Immature natural killer cell (primary cell): Measurements from ENCODE around the gene CDK7. TPM values are rescaled to one million over a fixed set of nuclear protein-coding genes. Genes with fewer than 3 reads are reported as not detected.
A peak's percentile ranks its signal among the peaks of the same experiment; 100 is the strongest.

Source experiments
- DNase-seq, 3 donors: peaks; one replicate each; pipeline ENCODE4 v3.0.0; 2022; ENCODE audit warnings: mixed read lengths in 1 of 3
- H3K27ac Mint-ChIP-seq, 6 donors: one replicate each; pipeline ENCODE4 v1.8.0; 2020; ENCODE audit warnings: mixed read lengths in 6 of 6, mild to moderate bottlenecking in 5 of 6, inconsistent platforms in 4 of 6, moderate library complexity in 3 of 6
- H3K27me3 Mint-ChIP-seq, 3 donors: one replicate each; pipeline ENCODE4 v1.8.0; 2020 to 2021; ENCODE audit warnings: low read depth in 3 of 3, mild to moderate bottlenecking in 3 of 3, mixed read lengths in 3 of 3, moderate library complexity in 3 of 3, inconsistent platforms in 1 of 3
- H3K36me3 Mint-ChIP-seq, 3 donors: one replicate each; pipeline ENCODE4 v1.8.0; 2020; ENCODE audit warnings: mixed read lengths in 3 of 3, inconsistent platforms in 2 of 3, mild to moderate bottlenecking in 2 of 3
- H3K4me1 Mint-ChIP-seq, 2 donors: one replicate each; pipeline ENCODE4 v1.8.0; 2020; ENCODE audit warnings: inconsistent platforms in 2 of 2, mild to moderate bottlenecking in 2 of 2, mixed read lengths in 2 of 2, moderate library complexity in 1 of 2
- H3K4me3 Mint-ChIP-seq, 5 donors: one replicate each; pipeline ENCODE4 v1.8.0; 2020; ENCODE audit warnings: mild to moderate bottlenecking in 5 of 5, mixed read lengths in 5 of 5, inconsistent platforms in 3 of 5, moderate library complexity in 3 of 5
- H3K9me3 Mint-ChIP-seq, 6 donors: one replicate each; pipeline ENCODE4 v1.8.0; 2020; ENCODE audit warnings: mild to moderate bottlenecking in 6 of 6, mixed read lengths in 6 of 6, inconsistent platforms in 4 of 6, moderate library complexity in 3 of 6
- polyA plus RNA-seq, 3 donors: library from polyadenylated mRNA; unstranded; fragments of 300-500 nt; fragmentation: Illumina TruSeq; gene quantifications; one replicate each; pipeline ENCODE4 v1.2.3, GENCODE V29; 2021

CDK7 gene
- polyA plus RNA-seq, 3 donors from 2014 or later, result 22.4 to 28.2 (median 24.3) TPM

GRCh38 chr5:69285448-69286116 is 50.9 kb downstream of the CDK7 start:
- Mint-ChIP-seq H3K27me3 (no peaks in the 10 kb centered on the region), H3K36me3 (peaks cover 0 to 16% (median 14%) of the 10 kb centered on the region in 3 donors), H3K9me3 (no peaks in the 10 kb centered on the region), H3K4me1 (no peaks in the 10 kb centered on the region), H3K4me3 (no peak overlapping the region), H3K27ac (no peak overlapping the region)
- no peak for DNase-seq

GRCh38 chr5:69288069-69288468 is 53.4 kb downstream of the CDK7 start:
- no peak overlapping the region for H3K4me3 Mint-ChIP-seq
- H3K4me1 Mint-ChIP-seq, result no peaks in the 10 kb centered on the region
- no peak overlapping the region for H3K27ac Mint-ChIP-seq
- H3K36me3 Mint-ChIP-seq, result peaks cover 0 to 20% (median 19%) of the 10 kb centered on the region in 3 donors
- no peaks in the 10 kb centered on the region for H3K9me3 Mint-ChIP-seq
- DNase-seq, result no peak
- no peaks in the 10 kb centered on the region for H3K27me3 Mint-ChIP-seq

GRCh38 chr5:69288688-69289087 is 54.0 kb downstream of the CDK7 start:
- H3K9me3 Mint-ChIP-seq, result no peaks in the 10 kb centered on the region
- H3K27me3 Mint-ChIP-seq, result no peaks in the 10 kb centered on the region
- H3K36me3 Mint-ChIP-seq, result peaks cover 0 to 20% (median 19%) of the 10 kb centered on the region in 3 donors
- H3K4me3 Mint-ChIP-seq, result no peak overlapping the region
- no peak for DNase-seq
- no peaks in the 10 kb centered on the region for H3K4me1 Mint-ChIP-seq
- no peak overlapping the region for H3K27ac Mint-ChIP-seq

- no peaks in the 10 kb centered on the region for H3K4me1 Mint-ChIP-seq
- peaks cover 4 to 20% (median 11%) of the 10 kb centered on the region in 3 donors for H3K36me3 Mint-ChIP-seq
- no peak overlapping the region for H3K27ac Mint-ChIP-seq
- no peaks in the 10 kb centered on the region for H3K27me3 Mint-ChIP-seq
- no peak for DNase-seq
- no peaks in the 10 kb centered on the region for H3K9me3 Mint-ChIP-seq
- no peak overlapping the region for H3K4me3 Mint-ChIP-seq
Observed at GRCh38 chr5:69292306-69292705, 57.6 kb downstream of the CDK7 start.

- DNase-seq, result no peak
- peaks cover 9 to 20% (median 15%) of the 10 kb centered on the region in 3 donors for H3K36me3 Mint-ChIP-seq
- no peaks in the 10 kb centered on the region for H3K27me3 Mint-ChIP-seq
- no peak overlapping the region for H3K4me3 Mint-ChIP-seq
- H3K27ac Mint-ChIP-seq, result no peak overlapping the region
- no peaks in the 10 kb centered on the region for H3K9me3 Mint-ChIP-seq
- H3K4me1 Mint-ChIP-seq, result no peaks in the 10 kb centered on the region
Observed at GRCh38 chr5:69293882-69294281, 59.2 kb downstream of the CDK7 start.

- Mint-ChIP-seq H3K27me3 (no peaks in the 10 kb centered on the region), H3K4me3 (no peak overlapping the region), H3K27ac (no peak overlapping the region), H3K9me3 (no peaks in the 10 kb centered on the region), H3K36me3 (peaks cover 13 to 29% (median 21%) of the 10 kb centered on the region in 3 donors), H3K4me1 (no peaks in the 10 kb centered on the region)
- DNase-seq, result no peak
Observed at GRCh38 chr5:69295088-69295754, 60.5 kb downstream of the CDK7 start.

- DNase-seq, result no peak
- no peaks in the 10 kb centered on the region for H3K4me1 Mint-ChIP-seq
- H3K36me3 Mint-ChIP-seq, result peaks cover 13 to 26% (median 23%) of the 10 kb centered on the region in 3 donors
- H3K4me3 Mint-ChIP-seq, result no peak overlapping the region
- no peaks in the 10 kb centered on the region for H3K9me3 Mint-ChIP-seq
- peaks cover 0 to 1% (median 0%) of the 10 kb centered on the region in 3 donors for H3K27me3 Mint-ChIP-seq
- no peak overlapping the region for H3K27ac Mint-ChIP-seq
Observed at GRCh38 chr5:69299625-69300024, 64.9 kb downstream of the CDK7 start.

- H3K4me1 Mint-ChIP-seq, result no peaks in the 10 kb centered on the region
- H3K9me3 Mint-ChIP-seq, result no peaks in the 10 kb centered on the region
- no peak overlapping the region for H3K27ac Mint-ChIP-seq
- H3K4me3 Mint-ChIP-seq, result no peak overlapping the region
- H3K36me3 Mint-ChIP-seq, result peaks cover 9 to 26% (median 16%) of the 10 kb centered on the region in 3 donors
- no peak for DNase-seq
- H3K27me3 Mint-ChIP-seq, result peaks cover 0 to 1% (median 0%) of the 10 kb centered on the region in 3 donors
Observed at GRCh38 chr5:69300537-69301203, 66.0 kb downstream of the CDK7 start.

GRCh38 chr5:69305512-69305911 is 70.8 kb downstream of the CDK7 start:
- no peak overlapping the region for H3K27ac Mint-ChIP-seq
- DNase-seq, result no peak
- H3K4me3 Mint-ChIP-seq, result no peak overlapping the region
- H3K36me3 Mint-ChIP-seq, result peaks cover 27 to 40% (median 28%) of the 10 kb centered on the region in 3 donors
- H3K27me3 Mint-ChIP-seq, result peaks cover 0 to 1% (median 0%) of the 10 kb centered on the region in 3 donors
- no peaks in the 10 kb centered on the region for H3K9me3 Mint-ChIP-seq
- no peaks in the 10 kb centered on the region for H3K4me1 Mint-ChIP-seq

- Mint-ChIP-seq H3K4me3 (no peak overlapping the region), H3K36me3 (peaks cover 41 to 50% (median 44%) of the 10 kb centered on the region in 3 donors), H3K4me1 (no peaks in the 10 kb centered on the region), H3K27ac (no peak overlapping the region), H3K27me3 (peaks cover 0 to 1% (median 0%) of the 10 kb centered on the region in 3 donors), H3K9me3 (no peaks in the 10 kb centered on the region)
- DNase-seq, result no peak
Observed at GRCh38 chr5:69308046-69308553, 73.4 kb downstream of the CDK7 start.

GRCh38 chr5:69309380-69309779 is 74.7 kb downstream of the CDK7 start:
- Mint-ChIP-seq H3K36me3 (peaks cover 46 to 51% (median 50%) of the 10 kb centered on the region in 3 donors), H3K4me3 (no peak overlapping the region)
- no peak for DNase-seq

GRCh38 chr5:69312459-69313160 is 77.9 kb downstream of the CDK7 start:
- H3K27ac Mint-ChIP-seq, result peak overlapping the region in 1 of 6 donors; percentile 43
- no peaks in the 10 kb centered on the region for H3K4me1 Mint-ChIP-seq
- H3K27me3 Mint-ChIP-seq, result no peaks in the 10 kb centered on the region
- DNase-seq, result no peak
- H3K9me3 Mint-ChIP-seq, result no peaks in the 10 kb centered on the region
- peaks cover 43 to 59% (median 44%) of the 10 kb centered on the region in 3 donors for H3K36me3 Mint-ChIP-seq
- no peak overlapping the region for H3K4me3 Mint-ChIP-seq

More at GRCh38 chr5:69309380-69309779, 74.7 kb downstream of the CDK7 start:
- no peaks in the 10 kb centered on the region for H3K9me3 Mint-ChIP-seq
- H3K4me1 Mint-ChIP-seq, result no peaks in the 10 kb centered on the region
- no peak overlapping the region for H3K27ac Mint-ChIP-seq
- H3K27me3 Mint-ChIP-seq, result no peaks in the 10 kb centered on the region

- H3K9me3 Mint-ChIP-seq, result no peaks in the 10 kb centered on the region
- no peak for DNase-seq
- H3K36me3 Mint-ChIP-seq, result peaks cover 35 to 53% (median 36%) of the 10 kb centered on the region in 3 donors
- no peaks in the 10 kb centered on the region for H3K27me3 Mint-ChIP-seq
- H3K4me3 Mint-ChIP-seq, result no peak overlapping the region
- H3K27ac Mint-ChIP-seq, result no peak overlapping the region
- H3K4me1 Mint-ChIP-seq, result no peaks in the 10 kb centered on the region
Observed at GRCh38 chr5:69313428-69313827, 78.7 kb downstream of the CDK7 start.
